Common myeloid progenitor, CD34-positive (primary cell): Measurements from ENCODE around the gene SEMA4C.
A peak's percentile ranks its signal among the peaks of the same experiment; 100 is the strongest.

Experiments
- CTCF ChIA-PET: fragments of 350-600 bp; sonication (Branson Sonifier 250); formaldehyde crosslinking; loops from one replicate; lab custom pipeline; 2021; ENCODE audit warnings: antibody characterized with exemption; lab: Charles Lee
- POLR2A ChIA-PET: fragments of 350-600 bp; sonication (Branson Sonifier 250); formaldehyde crosslinking; loops from one replicate; lab custom pipeline; 2021; ENCODE audit warnings: antibody characterized with exemption; lab: Charles Lee
- DNase-seq, 3 donors: peaks; one replicate each; pipeline versions ENCODE4 v3.0.0 to v3.0.0-alpha.2; 2013
- H3K27ac ChIP-seq, 2 experiments: 1 replicate in 1 of 2; 2 replicates in 1 of 2; pipeline ENCODE4 v1.7.0; 2013; ENCODE audit warnings: inconsistent platforms in 2 of 2, low read length in 2 of 2, mild to moderate bottlenecking in 2 of 2, low read depth in 1 of 2, moderate library complexity in 1 of 2; ENCODE audit not compliant: severe bottlenecking in 2 of 2, insufficient read depth in 1 of 2, poor library complexity in 1 of 2
- H3K27me3 ChIP-seq, 5 experiments: replicated peaks in 2 of 5; 1 replicate in 3 of 5; 2 replicates in 2 of 5; pipeline versions ENCODE4 v1.6.1 to v1.7.0; 2013; ENCODE audit warnings: low read length in 4 of 5, mild to moderate bottlenecking in 2 of 5, moderate library complexity in 2 of 5, inconsistent platforms in 1 of 5; ENCODE audit not compliant: insufficient read depth in 5 of 5, control insufficient read depth in 4 of 5
- H3K36me3 ChIP-seq, 4 experiments: 1 replicate in 2 of 4; 2 replicates in 2 of 4; pipeline versions ENCODE4 v1.6.1 to v1.7.0; 2013; ENCODE audit warnings: low read length in 3 of 4, control low read depth in 1 of 4, mild to moderate bottlenecking in 1 of 4; ENCODE audit not compliant: control insufficient read depth in 4 of 4, insufficient read depth in 4 of 4
- H3K4me1 ChIP-seq, 4 experiments: 1 replicate in 3 of 4; 2 replicates in 1 of 4; pipeline versions ENCODE4 v1.6.1 to v1.7.1; 2013; ENCODE audit warnings: low read length in 3 of 4, mild to moderate bottlenecking in 3 of 4, control low read depth in 1 of 4, inconsistent platforms in 1 of 4, moderate library complexity in 1 of 4; ENCODE audit not compliant: control insufficient read depth in 4 of 4, insufficient read depth in 4 of 4; ENCODE audit errors: control extremely low read depth in 1 of 4
- H3K4me3 ChIP-seq, 7 experiments: 1 replicate in 4 of 7; 2 replicates in 3 of 7; pipeline versions ENCODE4 v1.5.1 to v1.7.0; 2013; ENCODE audit warnings: mild to moderate bottlenecking in 7 of 7, low read length in 6 of 7, moderate library complexity in 6 of 7, inconsistent platforms in 2 of 7, low read depth in 2 of 7, control low read depth in 1 of 7; ENCODE audit not compliant: insufficient read depth in 4 of 7, control insufficient read depth in 1 of 7; ENCODE audit errors: extremely low read depth in 1 of 7
- H3K9me3 ChIP-seq, 5 experiments: 1 replicate in 4 of 5; 2 replicates in 1 of 5; pipeline versions ENCODE4 v1.6.1 to v1.7.1; 2013; ENCODE audit warnings: low read length in 4 of 5, mild to moderate bottlenecking in 2 of 5, inconsistent platforms in 1 of 5, low read depth in 1 of 5, moderate library complexity in 1 of 5; ENCODE audit not compliant: control insufficient read depth in 4 of 5, insufficient read depth in 2 of 5; ENCODE audit errors: control extremely low read depth in 1 of 5
- WGBS: methylation state at CpG from one replicate; pipeline ENCODE4 v1.1.5; 2013; ENCODE audit not compliant: insufficient coverage; 5-methylcytosine and 5-hydroxymethylcytosine counted together

SEMA4C gene

DNA sequence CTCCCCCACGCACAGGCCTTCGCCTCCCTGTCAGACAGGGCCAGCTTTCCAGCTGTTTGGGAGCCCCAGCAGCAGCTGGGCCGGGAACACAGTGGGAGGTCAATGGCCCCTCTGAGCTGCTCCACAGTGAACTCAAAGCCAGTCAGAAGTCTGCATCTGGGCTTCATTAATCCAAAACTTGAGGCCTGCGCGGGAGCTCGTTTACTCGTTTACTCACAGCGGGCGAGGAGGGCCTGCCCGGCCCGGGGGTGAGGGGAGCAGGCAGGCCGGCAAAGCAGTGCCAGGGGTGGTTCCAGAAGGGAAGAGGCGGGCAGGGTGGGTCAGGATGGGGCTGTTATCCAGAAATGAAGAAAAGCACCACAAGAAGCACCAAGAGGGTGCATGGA, 36.8 kb upstream of the SEMA4C start:
- Histone ChIP-seq H3K27me3 (no peaks in the 10 kb centered on the region), H3K36me3 (no peaks in the 10 kb centered on the region), H3K27ac (no peak overlapping the region), H3K4me1 (peaks cover 0 to 11% (median 8%) of the 10 kb centered on the region in 4 experiments), H3K4me3 (no peak overlapping the region), H3K9me3 (no peaks in the 10 kb centered on the region)
- POLR2A ChIA-PET: no interaction called here
- 98% methylated on average over 9 of the region's 13 CpGs for WGBS
- CTCF ChIA-PET: interaction anchor here (1.0 kb wide), 1 partner anchor 44 kb away, joined by 3 read pairs; no protein-coding TSS in a partner anchor
- DNase-seq: no peak

DNA sequence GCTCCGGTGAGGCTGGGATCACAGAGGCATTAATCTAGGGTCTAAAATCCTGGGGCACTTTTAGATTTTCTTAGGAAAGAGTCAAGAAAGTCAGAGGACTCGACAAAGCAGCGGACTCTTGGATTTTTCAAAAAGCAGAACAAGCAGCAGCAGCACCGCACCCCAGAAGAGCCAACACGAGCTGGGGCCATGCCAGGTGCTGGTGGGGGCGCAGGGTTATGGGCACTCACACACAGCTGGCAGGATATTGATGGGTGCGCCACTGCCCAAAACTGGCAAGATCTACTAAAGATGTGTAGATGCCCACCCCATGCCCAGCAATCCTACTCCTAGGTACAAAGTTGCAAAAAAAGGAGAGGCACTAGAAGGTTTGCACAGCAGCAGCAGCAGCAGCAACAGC, 33.9 kb upstream of the SEMA4C start:
- no peak overlapping the region for H3K27ac ChIP-seq
- H3K9me3 ChIP-seq: no peaks in the 10 kb centered on the region
- DNase-seq: peak in 2 of 3 donors; percentile 79 to 86
- H3K4me1 ChIP-seq: peaks cover 0 to 11% (median 8%) of the 10 kb centered on the region in 4 experiments
- no peaks in the 10 kb centered on the region for H3K27me3 ChIP-seq
- ChIA-PET CTCF (interaction anchor here (0.9 to 1.8 kb wide), 5 partner anchors 11 to 46 kb away, joined by 3 to 5 read pairs (median 4); partner anchors contain the start of gene ANKRD39), POLR2A (interaction anchor here (0.6 kb wide), 1 partner anchor 648 kb away, joined by 4 read pairs; no protein-coding TSS in a partner anchor)
- H3K36me3 ChIP-seq: no peaks in the 10 kb centered on the region
- H3K4me3 ChIP-seq: no peak overlapping the region
- WGBS: 13% methylated on average over 6 of the region's 7 CpGs

DNA sequence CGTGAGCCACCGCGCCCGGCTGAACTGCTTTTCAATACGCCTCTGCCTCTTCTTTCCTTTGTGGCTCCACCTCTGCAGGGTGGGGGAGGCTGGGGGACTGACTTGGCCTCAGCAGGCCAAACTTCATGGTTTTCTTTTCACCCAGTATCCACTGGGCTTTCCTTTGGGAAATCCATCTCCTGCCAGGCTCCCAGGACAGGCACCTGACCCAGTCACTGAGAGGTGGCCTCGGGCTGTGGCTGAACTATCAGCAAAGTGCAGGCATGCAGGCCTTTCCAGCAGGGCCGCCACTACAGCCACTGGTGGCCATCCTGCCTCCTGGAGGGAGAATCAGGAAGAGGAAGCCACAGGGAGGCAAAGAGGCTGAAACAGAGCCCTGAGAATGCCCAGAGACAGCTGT, 33.4 kb upstream of the SEMA4C start:
- CTCF ChIA-PET: interaction anchor here (0.9 to 1.8 kb wide), 2 partner anchors 32 to 45 kb away, joined by 3 to 5 read pairs; partner anchors contain the start of gene ANKRD39
- WGBS: 88% methylated on average over 7 of the region's 7 CpGs
- H3K9me3 ChIP-seq: no peaks in the 10 kb centered on the region
- H3K27me3 ChIP-seq: no peaks in the 10 kb centered on the region
- peaks cover 0 to 11% (median 8%) of the 10 kb centered on the region in 4 experiments for H3K4me1 ChIP-seq
- POLR2A ChIA-PET: interaction anchor here (0.6 kb wide), 1 partner anchor 647 kb away, joined by 4 read pairs; no protein-coding TSS in a partner anchor
- no peaks in the 10 kb centered on the region for H3K36me3 ChIP-seq
- no peak overlapping the region for H3K4me3 ChIP-seq
- no peak for DNase-seq
- no peak overlapping the region for H3K27ac ChIP-seq

DNA sequence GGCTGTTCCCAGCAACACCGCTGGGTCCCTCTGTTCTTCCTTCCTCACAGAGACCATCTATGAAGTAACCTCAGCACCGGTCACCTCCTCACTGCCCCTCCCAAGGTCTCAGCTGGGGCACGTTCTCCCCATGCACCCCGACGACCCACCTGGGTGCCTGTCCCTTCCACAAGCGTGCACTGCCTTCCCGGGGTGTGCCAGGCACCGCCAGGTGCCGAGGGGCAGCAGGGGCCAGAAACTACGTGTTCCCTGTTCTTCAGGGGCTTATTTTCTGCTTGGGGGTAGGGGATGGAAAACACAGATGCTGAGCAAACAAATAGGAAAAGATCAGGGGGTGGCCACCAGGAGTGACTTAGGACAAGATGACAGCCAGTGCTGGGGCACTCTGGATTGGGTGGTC, 30.4 kb upstream of the SEMA4C start:
- DNase-seq: no peak
- no peaks in the 10 kb centered on the region for H3K36me3 ChIP-seq
- no peak overlapping the region for H3K27ac ChIP-seq
- POLR2A ChIA-PET: no interaction called here
- H3K4me1 ChIP-seq: peaks cover 0 to 23% (median 14%) of the 10 kb centered on the region in 4 experiments
- H3K27me3 ChIP-seq: no peaks in the 10 kb centered on the region
- WGBS: 95% methylated on average over 10 of the region's 10 CpGs
- CTCF ChIA-PET: no interaction called here
- H3K9me3 ChIP-seq: no peaks in the 10 kb centered on the region
- H3K4me3 ChIP-seq: no peak overlapping the region

DNA sequence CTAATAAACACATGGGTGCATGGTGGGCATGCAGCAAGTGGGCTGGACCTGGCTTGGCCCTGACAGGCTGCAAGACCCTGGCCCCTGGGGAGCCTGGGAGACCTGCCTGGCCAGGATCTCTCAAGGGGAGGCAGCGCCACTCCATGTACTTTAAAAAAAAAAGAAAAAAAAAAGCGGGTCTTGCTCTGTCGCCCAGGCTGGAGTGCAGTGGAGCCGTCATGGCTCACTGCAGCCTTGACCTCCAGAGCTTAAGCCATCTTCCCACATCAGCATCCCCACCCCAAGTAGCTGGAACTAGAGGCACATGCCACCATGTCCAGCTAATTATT, 29.5 kb upstream of the SEMA4C start:
- Histone ChIP-seq H3K4me3 (no peak overlapping the region), H3K4me1 (peaks cover 0 to 23% (median 14%) of the 10 kb centered on the region in 4 experiments), H3K27me3 (no peaks in the 10 kb centered on the region), H3K27ac (no peak overlapping the region), H3K9me3 (no peaks in the 10 kb centered on the region), H3K36me3 (no peaks in the 10 kb centered on the region)
- POLR2A ChIA-PET: interaction anchor here (0.9 kb wide), 1 partner anchor 17 kb away, joined by 3 read pairs; no protein-coding TSS in a partner anchor
- 80% methylated on average over 1 of the region's 4 CpGs for WGBS
- no peak for DNase-seq
- CTCF ChIA-PET: interaction anchor here (0.6 to 1.3 kb wide), 3 partner anchors 9 to 40 kb away, joined by 3 to 5 read pairs (median 4); no protein-coding TSS in a partner anchor

DNA sequence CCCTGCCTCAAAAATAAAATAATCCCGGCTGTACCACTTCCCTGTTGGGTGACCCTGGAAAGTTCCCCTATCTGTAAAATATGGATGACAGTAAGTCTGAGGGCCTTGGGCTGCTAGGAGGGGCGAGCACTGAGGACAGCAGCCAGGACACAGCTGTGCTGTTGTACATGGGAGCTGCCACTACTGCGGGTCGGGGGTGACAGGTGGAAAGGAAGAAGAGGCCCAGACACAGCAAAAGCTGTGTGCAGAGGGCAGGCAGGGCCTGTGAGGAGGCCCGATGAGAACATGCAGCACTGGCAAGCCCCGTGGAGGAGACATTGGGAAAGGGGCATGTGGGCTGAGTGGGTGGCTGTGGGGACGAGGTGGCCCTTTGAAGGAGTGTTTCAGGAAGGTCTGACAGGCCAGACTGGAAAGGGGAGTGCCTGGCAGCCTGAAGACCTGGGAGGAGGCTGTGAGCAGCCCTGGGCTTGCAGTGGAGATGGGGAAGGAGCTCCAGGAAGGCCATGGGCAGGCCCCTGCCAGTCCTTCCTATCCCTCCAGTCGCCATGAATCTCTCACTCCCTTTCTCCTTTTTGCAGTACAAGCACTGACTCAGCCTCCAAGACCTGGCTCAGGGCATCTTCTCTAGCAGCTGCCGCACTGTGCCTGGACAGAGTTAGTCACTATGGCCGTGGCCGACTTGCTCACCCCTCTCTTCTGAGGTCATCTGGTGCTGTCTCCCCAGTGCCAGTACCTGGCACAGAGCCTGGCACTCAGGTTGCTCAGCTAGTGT, 28.9 kb upstream of the SEMA4C start:
- Histone ChIP-seq H3K27ac (no peak overlapping the region), H3K36me3 (no peaks in the 10 kb centered on the region), H3K4me1 (peaks cover 0 to 18% (median 11%) of the 10 kb centered on the region in 4 experiments), H3K9me3 (no peaks in the 10 kb centered on the region), H3K4me3 (no peak overlapping the region), H3K27me3 (no peaks in the 10 kb centered on the region)
- WGBS: 95% methylated on average over 11 of the region's 11 CpGs
- DNase-seq: no peak
- ChIA-PET POLR2A (interaction anchor here (0.9 kb wide), 1 partner anchor 17 kb away, joined by 3 read pairs; no protein-coding TSS in a partner anchor), CTCF (interaction anchor here (1.0 to 1.3 kb wide), 3 partner anchors 8 to 41 kb away, joined by 3 to 5 read pairs (median 3); no protein-coding TSS in a partner anchor)

DNA sequence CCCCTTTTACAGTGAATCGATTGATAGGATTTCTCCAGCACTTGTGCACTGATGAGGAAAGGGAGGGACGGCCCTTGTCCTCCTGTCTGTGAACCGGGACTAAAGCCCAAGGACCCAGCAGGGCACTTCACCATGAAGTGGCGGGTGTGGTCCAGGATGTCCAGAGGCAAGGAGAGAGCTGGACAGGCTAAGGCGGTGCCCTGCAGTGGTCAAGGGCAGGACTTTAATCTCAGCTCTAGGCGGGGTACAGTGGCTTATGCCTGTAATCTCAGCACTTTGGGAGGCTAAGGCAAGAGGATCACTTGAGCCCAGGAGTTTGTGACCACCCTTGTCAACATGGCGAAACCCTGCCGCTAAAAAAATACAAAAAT, 28.2 kb upstream of the SEMA4C start:
- Histone ChIP-seq H3K27ac (no peak overlapping the region), H3K36me3 (no peaks in the 10 kb centered on the region), H3K27me3 (no peaks in the 10 kb centered on the region), H3K4me1 (peaks cover 0 to 11% (median 5%) of the 10 kb centered on the region in 4 experiments), H3K9me3 (no peaks in the 10 kb centered on the region), H3K4me3 (no peak overlapping the region)
- DNase-seq: no peak
- 97% methylated on average over 8 of the region's 8 CpGs for WGBS
- ChIA-PET POLR2A (no interaction called here), CTCF (interaction anchor here (1.0 kb wide), 1 partner anchor 14 kb away, joined by 3 read pairs; no protein-coding TSS in a partner anchor)
